ENCODE data around the gene SCNN1B. TPM values are rescaled to one million over a fixed set of nuclear protein-coding genes. Genes with fewer than 3 reads are reported as not detected.

The SCNN1B gene
- total RNA-seq, 2 experiments from 2014 or later = not detected

GRCh38 chr16:23383881-23384280 is 81.8 kb downstream of the SCNN1B start:
- DNase-seq (no peak), ATAC-seq (ENCODE audit: poor library complexity) (no peak)
- Histone ChIP-seq H3K4me3 (ENCODE audit: low read length) (no peak overlapping the region), H3K4me1 (ENCODE audit: insufficient read depth, low read length) (no peaks in the 10 kb centered on the region), H3K9me3 (ENCODE audit: control insufficient read depth in 1 of 2, insufficient read depth in 1 of 2, low read length in 2 of 2) (no peaks in the 10 kb centered on the region), H3K27ac (ENCODE audit: low read depth in 1 of 2, low read length in 2 of 2) (no peak overlapping the region), H3K27me3 (ENCODE audit: control insufficient read depth in 1 of 2, insufficient read depth in 2 of 2, low read length in 2 of 2) (no peaks in the 10 kb centered on the region), H3K36me3 (ENCODE audit: insufficient read depth, low read length) (peaks cover 5% of the 10 kb centered on the region)
- H3K27ac Mint-ChIP-seq = no peak overlapping the region
- ChIA-PET CTCF (no interaction called here), POLR2A (no interaction called here)
- no peaks in the 10 kb centered on the region for H3K9me3 Mint-ChIP-seq
- no peak overlapping the region for H3K4me3 Mint-ChIP-seq
- TF ChIP-seq CTCF (IDR thresholded peaks at IDR 0.05) = no peak
- no peaks in the 10 kb centered on the region for H3K27me3 Mint-ChIP-seq
- H3K36me3 Mint-ChIP-seq (ENCODE audit: low read depth) = peaks cover 4% of the 10 kb centered on the region
- H3K4me1 Mint-ChIP-seq (ENCODE audit: low read depth) = no peaks in the 10 kb centered on the region
- intact Hi-C loops (cut with DNase I, micrococcal nuclease) = no loop called here

GRCh38 chr16:23384878-23385277 is 82.8 kb downstream of the SCNN1B start:
- no peak overlapping the region for H3K4me3 Mint-ChIP-seq
- DNase-seq (no peak), ATAC-seq (ENCODE audit: poor library complexity) (no peak)
- H3K4me1 ChIP-seq (ENCODE audit: insufficient read depth, low read length) = no peaks in the 10 kb centered on the region
- no peak overlapping the region for H3K27ac Mint-ChIP-seq
- H3K36me3 Mint-ChIP-seq (ENCODE audit: low read depth) = peaks cover 14% of the 10 kb centered on the region
- H3K4me3 ChIP-seq (ENCODE audit: low read length) = no peak overlapping the region
- H3K4me1 Mint-ChIP-seq (ENCODE audit: low read depth) = no peaks in the 10 kb centered on the region
- H3K9me3 Mint-ChIP-seq = no peaks in the 10 kb centered on the region
- H3K27me3 Mint-ChIP-seq = no peaks in the 10 kb centered on the region
- H3K9me3 ChIP-seq (ENCODE audit: control insufficient read depth in 1 of 2, insufficient read depth in 1 of 2, low read length in 2 of 2) = no peaks in the 10 kb centered on the region
- no peak for TF ChIP-seq CTCF (IDR thresholded peaks at IDR 0.05)
- peaks cover 15% of the 10 kb centered on the region for H3K36me3 ChIP-seq (ENCODE audit: insufficient read depth, low read length)
- no peak overlapping the region for H3K27ac ChIP-seq (ENCODE audit: low read depth in 1 of 2, low read length in 2 of 2)
- POLR2A ChIA-PET = no interaction called here
- H3K27me3 ChIP-seq (ENCODE audit: control insufficient read depth in 1 of 2, insufficient read depth in 2 of 2, low read length in 2 of 2) = no peaks in the 10 kb centered on the region
- intact Hi-C loops (cut with DNase I, micrococcal nuclease) = no loop called here
- CTCF ChIA-PET = no interaction called here

GRCh38 chr16:23385441-23385840 is 83.3 kb downstream of the SCNN1B start:
- no peaks in the 10 kb centered on the region for H3K27me3 Mint-ChIP-seq
- no peaks in the 10 kb centered on the region for H3K9me3 Mint-ChIP-seq
- no peak for TF ChIP-seq CTCF (IDR thresholded peaks at IDR 0.05)
- peaks cover 18% of the 10 kb centered on the region for H3K36me3 Mint-ChIP-seq (ENCODE audit: low read depth)
- H3K36me3 ChIP-seq (ENCODE audit: insufficient read depth, low read length) = peaks cover 15% of the 10 kb centered on the region
- CTCF ChIA-PET = no interaction called here
- ATAC-seq (ENCODE audit: poor library complexity) (no peak), DNase-seq (no peak)
- H3K4me1 Mint-ChIP-seq (ENCODE audit: low read depth) = no peaks in the 10 kb centered on the region
- H3K27me3 ChIP-seq (ENCODE audit: control insufficient read depth in 1 of 2, insufficient read depth in 2 of 2, low read length in 2 of 2) = no peaks in the 10 kb centered on the region
- no peak overlapping the region for H3K4me3 ChIP-seq (ENCODE audit: low read length)
- no peak overlapping the region for H3K4me3 Mint-ChIP-seq
- no peak overlapping the region for H3K27ac Mint-ChIP-seq
- intact Hi-C loops (cut with DNase I, micrococcal nuclease) = no loop called here
- H3K27ac ChIP-seq (ENCODE audit: low read depth in 1 of 2, low read length in 2 of 2) = no peak overlapping the region
- H3K9me3 ChIP-seq (ENCODE audit: control insufficient read depth in 1 of 2, insufficient read depth in 1 of 2, low read length in 2 of 2) = no peaks in the 10 kb centered on the region
- H3K4me1 ChIP-seq (ENCODE audit: insufficient read depth, low read length) = no peaks in the 10 kb centered on the region
- POLR2A ChIA-PET = no interaction called here
